CD4-positive, alpha-beta T cell treated with Interferon gamma for 1 hour (primary cell): Measurements from ENCODE around the gene SYT3.
"Not testable (repeated sequence)": the region's sequence is repeated elsewhere in the genome, so short reads cannot be mapped to it uniquely, and the experiment has no call there.

Experiments used
- DNase-seq: peaks from one replicate; pipeline ENCODE4 v3.0.0-alpha.2; 2020

SYT3 gene

DNA sequence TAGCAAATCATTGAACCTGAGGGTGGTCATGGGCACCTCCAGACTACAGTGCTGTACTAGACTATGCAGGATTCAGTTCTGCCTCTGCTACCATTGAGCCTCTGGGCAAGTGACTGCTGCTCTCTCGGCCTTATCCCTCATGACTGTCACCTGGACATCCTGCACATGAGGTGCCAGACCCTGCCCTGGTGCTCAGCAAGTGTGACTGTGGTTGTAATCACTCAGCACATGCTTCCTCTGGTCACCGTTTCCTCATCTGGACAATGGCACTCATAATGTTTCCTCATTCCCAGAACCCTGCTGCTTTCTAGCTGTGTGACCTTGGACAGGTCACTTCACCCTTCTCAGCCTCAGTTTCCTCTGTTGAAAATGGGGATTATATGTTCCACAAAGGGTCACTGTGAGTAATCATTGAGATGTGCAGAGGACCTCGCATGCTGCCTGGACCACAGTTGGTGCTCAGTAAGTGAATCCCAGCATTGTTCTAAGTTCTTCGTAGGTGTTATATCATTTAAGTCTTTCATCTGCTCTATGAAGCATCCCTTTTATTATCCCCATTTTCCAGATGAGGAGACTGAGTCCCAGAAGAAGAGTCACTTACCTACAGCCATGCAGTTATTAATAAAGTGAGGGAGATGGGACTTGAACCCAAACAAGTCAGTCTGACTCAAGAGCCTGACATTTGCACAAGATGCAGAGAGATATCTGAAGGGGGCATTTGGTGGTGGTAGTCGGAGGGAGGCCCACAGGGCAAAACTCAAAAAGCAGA is 3.2 kb downstream of the SYT3 start:
- no peak for DNase-seq

DNA sequence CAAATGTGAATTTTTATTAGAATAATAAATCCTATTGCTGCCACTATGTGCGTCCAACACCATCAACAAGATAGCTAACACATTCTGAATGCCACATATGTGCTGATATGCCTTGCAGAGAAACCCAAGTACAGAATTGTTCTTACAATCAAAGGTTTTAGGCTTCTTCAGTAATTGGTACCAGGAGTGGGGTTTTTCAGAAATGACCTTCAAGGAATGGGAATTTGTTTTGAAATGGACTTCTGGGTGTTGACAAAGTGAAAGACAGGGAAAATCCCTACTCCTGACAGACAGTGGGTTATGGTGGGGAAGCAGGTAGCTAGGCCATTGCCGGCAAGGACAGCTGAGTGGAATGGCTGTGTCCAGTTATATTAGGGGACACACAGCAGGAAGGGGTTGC is 5.7 kb downstream of the SYT3 start:
- no peak for DNase-seq

DNA sequence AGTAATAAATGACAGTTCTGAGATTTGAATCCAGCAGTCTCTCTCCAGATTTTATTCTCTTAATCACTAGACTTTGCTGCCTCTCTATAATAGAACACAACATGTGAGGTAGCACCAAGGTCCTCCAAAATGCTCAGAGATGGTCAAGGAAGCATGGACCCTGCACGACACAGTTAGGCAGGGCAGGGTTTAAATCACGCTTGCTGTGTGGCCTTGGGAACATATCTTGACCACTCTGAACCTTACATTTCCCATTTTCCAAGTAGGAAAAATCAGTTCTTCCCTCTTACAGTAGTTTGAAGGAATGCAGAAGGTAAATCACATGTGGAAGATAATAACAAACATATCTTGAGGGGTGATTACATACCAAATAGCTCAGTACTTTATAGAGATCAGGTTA is 6.3 kb downstream of the SYT3 start:
- no peak for DNase-seq

- no peak for DNase-seq
Observed at GRCh38 chr19:50632151-50632835, 7.4 kb downstream of the SYT3 start.

- no peak for DNase-seq
Observed at GRCh38 chr19:50629801-50630200, 9.9 kb downstream of the SYT3 start.

DNA sequence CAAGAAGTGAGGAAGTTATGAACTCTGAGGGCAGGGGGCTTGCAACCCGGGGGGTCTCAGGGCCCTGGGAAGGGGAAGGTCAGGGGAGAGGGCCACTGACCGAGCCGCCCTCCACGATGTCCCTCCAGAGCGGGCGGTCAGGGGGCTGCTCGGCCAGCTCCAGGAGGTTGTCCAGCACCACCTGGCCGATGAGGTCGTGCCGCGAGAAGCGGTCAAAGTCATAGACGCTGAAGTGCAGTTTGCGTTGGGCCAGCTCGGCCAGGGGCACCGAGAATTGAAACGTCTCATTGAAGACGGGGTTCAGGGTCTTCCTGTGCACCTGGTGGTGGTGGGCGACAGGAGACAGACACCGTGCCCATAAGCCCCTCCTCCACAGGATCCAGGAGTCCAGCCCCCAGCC is 10.5 kb downstream of the SYT3 start:
- DNase-seq = no peak

DNA sequence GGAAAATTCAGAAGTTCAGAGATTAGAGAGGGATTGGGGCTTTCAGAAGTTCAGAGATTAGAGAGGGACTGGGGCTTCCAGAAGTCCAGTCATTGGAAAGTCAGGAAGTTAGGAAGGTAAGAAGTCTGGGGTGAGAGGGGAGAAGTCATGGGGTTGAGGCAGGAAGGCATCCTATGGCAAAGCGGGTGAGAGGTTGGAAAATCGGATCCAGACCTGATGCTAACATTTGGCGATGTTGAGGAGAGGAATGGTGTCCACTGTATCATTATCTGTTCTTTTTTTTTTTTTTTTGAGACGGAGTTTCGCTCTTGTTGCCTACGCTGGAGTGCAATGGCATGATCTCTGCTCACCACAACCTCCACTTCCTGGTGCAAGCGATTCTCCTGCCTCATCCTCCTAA is 11.1 kb downstream of the SYT3 start:
- DNase-seq = no peak

- DNase-seq = no peak
Observed at GRCh38 chr19:50628146-50628545, 11.5 kb downstream of the SYT3 start.

DNA sequence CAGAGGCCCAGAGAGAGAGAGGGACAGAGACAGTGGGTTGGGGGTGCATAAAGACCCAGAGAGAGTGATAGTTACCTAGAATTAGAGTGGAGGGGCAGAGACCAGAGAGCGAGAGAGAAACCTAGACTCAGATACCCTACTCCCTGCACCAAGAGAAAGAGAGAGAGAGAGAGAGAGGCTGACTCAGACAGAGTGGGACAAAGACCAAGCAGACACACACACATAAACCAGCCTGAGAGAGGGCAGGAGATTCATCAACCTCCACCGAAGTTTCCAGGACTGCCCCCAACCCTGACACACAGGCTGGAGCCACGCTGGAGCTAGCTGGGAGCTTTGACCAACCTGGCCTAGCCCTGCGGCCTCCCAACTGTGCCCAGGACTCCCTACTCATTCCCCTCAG is 12.9 kb downstream of the SYT3 start:
- DNase-seq = no peak

- DNase-seq = no peak
Observed at GRCh38 chr19:50626011-50626410, 13.7 kb downstream of the SYT3 start.

GRCh38 chr19:50624949-50625600 is 14.6 kb downstream of the SYT3 start:
- no peak for DNase-seq

DNA sequence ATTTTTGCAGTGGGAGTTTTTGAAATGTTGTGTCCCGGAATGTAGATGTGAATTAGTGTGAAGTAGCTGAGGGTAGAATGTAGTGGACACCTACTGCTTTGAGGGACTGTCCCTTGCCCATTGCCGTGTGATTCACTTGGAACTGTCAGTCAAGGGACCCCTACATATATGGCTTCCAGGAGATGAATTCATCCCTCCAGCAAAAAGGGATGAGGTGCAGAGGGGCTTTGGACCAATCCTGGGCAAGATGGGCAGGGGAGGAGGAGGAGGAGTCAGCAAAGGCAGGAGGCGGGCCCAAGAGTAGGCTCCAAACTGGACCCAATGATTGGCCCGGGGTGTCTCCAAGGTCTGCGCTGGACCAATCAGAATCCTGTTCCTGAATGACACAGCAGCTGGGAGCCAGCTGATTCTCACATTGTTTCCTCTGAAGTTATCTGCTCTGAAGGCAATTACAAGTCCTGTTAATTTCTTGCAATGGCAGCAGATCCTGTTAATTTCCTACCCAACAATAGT is 19.2 kb downstream of the SYT3 start:
- DNase-seq = not testable (repeated sequence)

GRCh38 chr19:50619184-50619583 is 20.5 kb downstream of the SYT3 start:
- not testable (repeated sequence) for DNase-seq

- not testable (repeated sequence) for DNase-seq
Observed at GRCh38 chr19:50618379-50618778, 21.3 kb downstream of the SYT3 start.

- DNase-seq = not testable (repeated sequence)
Observed at GRCh38 chr19:50612504-50613404, 26.9 kb downstream of the SYT3 start.

DNA sequence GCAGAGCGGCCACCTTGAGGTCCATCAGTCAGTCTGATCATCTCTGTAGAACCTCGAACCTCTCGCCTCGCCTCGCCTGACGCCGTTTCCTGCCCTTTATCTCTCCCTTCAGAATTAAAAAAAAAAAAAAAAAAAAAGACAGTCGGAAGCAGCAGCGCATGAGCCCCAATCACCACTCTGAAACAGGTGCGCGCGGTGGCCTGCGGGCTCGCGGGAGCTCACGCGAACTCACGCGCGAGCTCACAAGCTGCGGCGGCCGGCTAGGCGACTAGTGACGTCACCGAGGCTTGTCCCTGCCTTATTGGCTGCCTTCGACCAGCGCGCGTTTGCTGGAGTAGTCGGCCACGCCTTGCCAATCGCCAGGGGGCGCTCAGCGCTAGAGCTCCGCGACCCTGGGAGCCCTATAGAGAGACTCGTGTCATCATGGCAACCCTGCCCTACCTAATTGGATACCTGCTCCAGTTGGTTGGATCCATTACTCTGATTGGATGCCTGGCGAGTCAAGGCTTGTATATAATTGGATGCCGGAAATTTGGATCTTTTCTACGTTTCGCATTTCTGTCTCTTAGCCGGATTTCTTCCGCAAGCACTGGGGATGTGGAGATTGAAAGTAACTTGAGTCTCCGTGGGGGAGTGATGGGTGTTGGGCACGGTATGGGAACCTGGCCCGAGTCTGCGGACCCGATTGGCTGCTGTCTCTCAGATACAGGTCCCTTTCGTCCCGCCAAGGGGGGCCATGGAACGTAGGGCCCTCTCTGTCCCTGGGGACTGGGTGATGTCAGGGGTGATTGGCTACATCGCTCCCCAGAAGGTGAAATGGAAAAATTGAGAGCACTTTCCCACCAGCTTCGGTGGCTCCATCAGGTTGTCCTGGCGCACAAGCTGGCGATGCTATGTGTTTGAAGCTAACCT is 31.6 kb downstream of the SYT3 start:
- DNase-seq = peak; percentile 86

DNA sequence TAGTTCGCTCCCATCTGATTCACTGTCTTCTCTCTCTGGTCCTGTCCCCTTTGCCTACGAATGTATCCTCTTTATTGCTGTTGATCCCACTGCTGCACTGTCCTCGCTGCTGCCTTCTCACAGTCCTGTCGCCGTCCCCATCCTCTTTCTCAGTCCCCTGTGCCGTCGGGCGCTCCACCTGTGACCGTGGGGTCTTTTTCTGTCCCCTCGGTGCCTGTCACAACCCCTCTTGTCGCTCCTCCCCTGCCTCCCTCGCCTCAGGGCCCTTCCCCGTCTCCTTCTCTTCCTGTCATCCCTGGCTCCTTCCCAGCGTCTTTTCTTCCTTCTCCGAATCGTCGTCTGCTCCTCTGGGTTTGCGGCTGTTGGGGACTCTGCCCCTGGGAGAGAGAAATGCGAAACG is 32.3 kb downstream of the SYT3 start:
- no peak for DNase-seq

- not testable (repeated sequence) for DNase-seq
Observed at GRCh38 chr19:50606059-50606836, 33.4 kb downstream of the SYT3 start.

DNA sequence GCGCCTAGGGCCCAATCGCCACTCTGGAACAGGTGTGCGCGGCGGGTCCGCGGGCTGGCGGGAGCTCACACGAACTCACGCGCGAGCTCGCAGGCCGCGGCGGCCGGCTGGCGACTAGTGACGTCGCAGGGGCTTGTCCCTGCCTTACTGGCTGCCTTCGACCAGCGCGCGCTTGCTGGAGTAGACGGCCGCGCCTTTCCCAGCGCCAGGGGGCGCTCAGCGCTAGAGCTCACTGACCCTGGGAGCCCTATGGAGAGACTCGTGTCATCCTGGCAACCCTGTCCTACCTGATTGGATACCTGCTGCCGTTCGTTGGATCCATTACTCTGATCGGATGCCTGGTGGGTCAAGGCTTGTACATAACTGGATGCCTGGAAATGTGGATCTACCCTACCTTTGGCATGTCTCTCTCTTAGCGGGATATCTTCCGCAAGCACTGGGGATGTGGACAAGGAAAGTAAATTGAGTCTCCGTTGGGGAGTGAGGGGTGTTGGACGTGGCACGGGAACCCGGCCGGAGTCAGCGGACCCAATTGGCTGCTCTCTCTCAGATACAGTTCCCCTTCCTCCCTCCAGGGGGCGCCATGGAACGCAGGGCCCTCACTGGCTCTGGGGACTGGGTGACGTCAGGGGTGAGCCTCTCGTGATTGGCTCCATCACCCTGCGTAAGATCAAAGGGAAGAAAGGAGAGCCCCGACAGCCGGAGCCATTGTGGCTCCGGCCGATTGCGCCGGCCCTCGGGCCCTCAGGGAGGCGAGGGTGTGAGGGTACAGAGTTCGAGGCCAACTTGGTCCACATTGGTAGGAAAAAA is 35.2 kb downstream of the SYT3 start:
- not testable (repeated sequence) for DNase-seq

DNA sequence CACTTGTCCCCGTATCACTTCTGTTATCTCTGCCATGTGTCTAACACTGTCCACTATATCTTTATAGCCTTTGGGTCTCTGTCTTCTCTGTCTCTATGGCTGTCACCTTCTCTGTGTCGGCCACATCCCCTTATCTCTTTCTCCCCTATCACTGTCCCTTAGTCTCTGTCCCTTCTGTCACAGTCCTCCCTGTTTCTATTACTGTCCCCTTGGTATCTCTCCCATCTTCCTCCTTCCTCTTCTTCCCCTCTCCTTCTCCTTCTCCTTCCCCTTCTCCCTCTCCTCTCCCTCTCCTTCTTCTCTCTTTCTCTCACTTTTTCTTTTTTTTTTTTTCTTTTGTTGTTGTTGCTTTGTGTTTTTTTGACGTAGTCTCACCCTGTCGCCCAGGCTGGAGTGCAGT is 36.7 kb downstream of the SYT3 start:
- DNase-seq = no peak
